ENCODE measurements around the gene ZNF83. TPM values are rescaled to one million over a fixed set of nuclear protein-coding genes. Genes with fewer than 3 reads are reported as not detected.
A peak's percentile ranks its signal among the peaks of the same experiment; 100 is the strongest.

ZNF83 gene
- total and polyA plus RNA-seq, 2 experiments from 2014 or later, result 33.1 to 134 TPM

- DNase-seq (ENCODE audit: low read depth in 1 of 2, low spot score in 1 of 2), result no peak
- H3K27me3 ChIP-seq, result no peaks in the 10 kb centered on the region
- no peak overlapping the region for H3K27ac ChIP-seq
- H3K4me1 ChIP-seq (ENCODE audit: low read depth), result no peaks in the 10 kb centered on the region
- H3K36me3 ChIP-seq, result peaks cover 18% of the 10 kb centered on the region
- no peaks in the 10 kb centered on the region for H3K9me3 ChIP-seq (ENCODE audit: low read depth)
- TF ChIP-seq CTCF (IDR thresholded peaks at IDR 0.05; ENCODE audit: low read depth, low read length), result no peak
- H3K4me3 ChIP-seq, result no peak overlapping the region
Measured at GRCh38 chr19:52653161-52653560, 15.0 kb upstream of the ZNF83 start.

GRCh38 chr19:52651956-52652355, 13.8 kb upstream of the ZNF83 start:
- H3K4me1 ChIP-seq (ENCODE audit: low read depth), result no peaks in the 10 kb centered on the region
- H3K27ac ChIP-seq, result no peak overlapping the region
- H3K27me3 ChIP-seq, result no peaks in the 10 kb centered on the region
- no peak overlapping the region for H3K4me3 ChIP-seq
- H3K36me3 ChIP-seq, result peaks cover 18% of the 10 kb centered on the region
- no peak for DNase-seq (ENCODE audit: low read depth in 1 of 2, low spot score in 1 of 2)
- no peak for TF ChIP-seq CTCF (IDR thresholded peaks at IDR 0.05; ENCODE audit: low read depth, low read length)
- H3K9me3 ChIP-seq (ENCODE audit: low read depth), result no peaks in the 10 kb centered on the region

GRCh38 chr19:52648336-52649016, 10.3 kb upstream of the ZNF83 start:
- peak in 1 of 2 donors; percentile 56 for DNase-seq (ENCODE audit: low read depth in 1 of 2, low spot score in 1 of 2)
- H3K27me3 ChIP-seq, result no peaks in the 10 kb centered on the region
- no peaks in the 10 kb centered on the region for H3K4me1 ChIP-seq (ENCODE audit: low read depth)
- no peak overlapping the region for H3K27ac ChIP-seq
- H3K36me3 ChIP-seq, result peaks cover 11% of the 10 kb centered on the region
- TF ChIP-seq CTCF (IDR thresholded peaks at IDR 0.05; ENCODE audit: low read depth, low read length), result no peak
- no peaks in the 10 kb centered on the region for H3K9me3 ChIP-seq (ENCODE audit: low read depth)
- no peak overlapping the region for H3K4me3 ChIP-seq

GRCh38 chr19:52646571-52647217, 8.5 kb upstream of the ZNF83 start:
- H3K27me3 ChIP-seq, result no peaks in the 10 kb centered on the region
- H3K27ac ChIP-seq, result no peak overlapping the region
- H3K4me1 ChIP-seq (ENCODE audit: low read depth), result no peaks in the 10 kb centered on the region
- H3K9me3 ChIP-seq (ENCODE audit: low read depth), result no peaks in the 10 kb centered on the region
- no peak overlapping the region for H3K4me3 ChIP-seq
- no peaks in the 10 kb centered on the region for H3K36me3 ChIP-seq
- TF ChIP-seq CTCF (IDR thresholded peaks at IDR 0.05; ENCODE audit: low read depth, low read length), result no peak
- DNase-seq (ENCODE audit: low read depth in 1 of 2, low spot score in 1 of 2), result no peak

GRCh38 chr19:52640916-52641315, 2.8 kb upstream of the ZNF83 start:
- DNase-seq (ENCODE audit: low read depth in 1 of 2, low spot score in 1 of 2), result peak in 1 of 2 donors; percentile 11
- no peak overlapping the region for H3K4me3 ChIP-seq

More at GRCh38 chr19:52640916-52641315, 2.8 kb upstream of the ZNF83 start:
- no peak for TF ChIP-seq CTCF (IDR thresholded peaks at IDR 0.05; ENCODE audit: low read depth, low read length)
- no peaks in the 10 kb centered on the region for H3K36me3 ChIP-seq
- H3K27me3 ChIP-seq, result no peaks in the 10 kb centered on the region
- H3K9me3 ChIP-seq (ENCODE audit: low read depth), result no peaks in the 10 kb centered on the region
- H3K4me1 ChIP-seq (ENCODE audit: low read depth), result peaks cover 4% of the 10 kb centered on the region
- no peak overlapping the region for H3K27ac ChIP-seq

Data from cardiac muscle cell (in vitro differentiated cells and primary cell).